C4-2B (cell line): ENCODE data around the gene R3HDML.

ENCODE experiments used
- CTCF ChIP-seq: fragments of 450-650 bp; conservative IDR thresholded peaks from 2 replicates; pipeline ENCODE4 v1.5.1; 2017; ENCODE audit warnings: mild to moderate bottlenecking
- ZFX ChIP-seq: fragments of 450-650 bp; IDR thresholded peaks from 2 replicates; pipeline ENCODE4 v1.6.1; 2017

- no peak for TF ChIP-seq CTCF
- no peak for TF ChIP-seq ZFX
Observed at GRCh38 chr20:44395461-44396340, 58.9 kb downstream of the R3HDML start.
